Suprapubic skin (tissue), 2 donors: ENCODE measurements around the gene P4HB.

Experiments used
- EP300 ChIP-seq: sonication (generic); formaldehyde crosslinking; IDR thresholded peaks from one replicate; pipeline ENCODE4 v1.6.1; 2017; ENCODE audit warnings: antibody characterized with exemption
- POLR2A ChIP-seq, 2 donors: fragments of 450-650 bp; IDR thresholded peaks; one replicate each; pipeline ENCODE4 v1.6.1; 2017; ENCODE audit warnings: antibody characterized with exemption in 2 of 2, mild to moderate bottlenecking in 2 of 2, moderate library complexity in 2 of 2

GRCh38 chr17:81804559-81805399 lies 55.6 kb downstream of the P4HB start:
- TF ChIP-seq EP300: no peak
- no peak for TF ChIP-seq POLR2A (IDR thresholded peaks at IDR 0.05)
